Activated B cell treated with CpG ODN at 0.5 μM for 24 hours (primary cell): ENCODE data around the gene IGSF21. TPM values are rescaled to one million over a fixed set of nuclear protein-coding genes. Genes with fewer than 3 reads are reported as not detected.

Source experiments
- ATAC-seq: fragments of 200-7000 bp; cut with Tn5 transposase; one replicate; pipeline ENCODE4 v1.10.0; 2021; ENCODE audit warnings: low read depth, mild to moderate bottlenecking, moderate library complexity
- CTCF ChIA-PET: fragments of 350-600 bp; sonication (Branson Sonifier 250); formaldehyde crosslinking; loops from one replicate; lab custom pipeline; 2021; ENCODE audit warnings: antibody characterized with exemption; lab: Charles Lee
- POLR2A ChIA-PET: fragments of 350-600 bp; sonication (Branson Sonifier 250); formaldehyde crosslinking; loops from one replicate; lab custom pipeline; 2021; ENCODE audit warnings: antibody characterized with exemption; lab: Charles Lee
- DNase-seq: peaks from one replicate; pipeline ENCODE4 v3.0.0; 2022
- H3K27ac Mint-ChIP-seq: one replicate; pipeline ENCODE4 v1.8.0; 2020; ENCODE audit warnings: mixed read lengths
- H3K27me3 Mint-ChIP-seq: one replicate; pipeline ENCODE4 v1.8.0; 2021; ENCODE audit warnings: mixed read lengths
- H3K36me3 Mint-ChIP-seq: one replicate; pipeline ENCODE4 v1.8.0; 2021; ENCODE audit warnings: low read depth, mixed read lengths
- H3K4me1 Mint-ChIP-seq: one replicate; pipeline ENCODE4 v1.8.0; 2021; ENCODE audit warnings: mixed read lengths
- H3K4me3 Mint-ChIP-seq: one replicate; pipeline ENCODE4 v1.8.0; 2020; ENCODE audit warnings: mild to moderate bottlenecking, mixed read lengths
- H3K9me3 Mint-ChIP-seq: one replicate; pipeline ENCODE4 v1.8.0; 2020; ENCODE audit warnings: mixed read lengths
- intact Hi-C: fragments of 100-400 bp; cut with micrococcal nuclease; formaldehyde crosslinking; loops from one replicate; pipeline ENCODE4 v1.15.1; 2024
- total RNA-seq: library from RNA; stranded (reverse); gene quantifications from 2 replicates; pipeline ENCODE4 v1.2.3, GENCODE V29; 2022
- TF ChIP-seq, protein P1 (sequence below): fragments of 200-600 bp; IDR thresholded peaks from one replicate; pipeline ENCODE4 v1.8.0; 2022; ENCODE audit warnings: antibody characterized with exemption, mild to moderate bottlenecking

IGSF21 gene
- total RNA-seq, 1 donor from 2014 or later = not detected

DNA sequence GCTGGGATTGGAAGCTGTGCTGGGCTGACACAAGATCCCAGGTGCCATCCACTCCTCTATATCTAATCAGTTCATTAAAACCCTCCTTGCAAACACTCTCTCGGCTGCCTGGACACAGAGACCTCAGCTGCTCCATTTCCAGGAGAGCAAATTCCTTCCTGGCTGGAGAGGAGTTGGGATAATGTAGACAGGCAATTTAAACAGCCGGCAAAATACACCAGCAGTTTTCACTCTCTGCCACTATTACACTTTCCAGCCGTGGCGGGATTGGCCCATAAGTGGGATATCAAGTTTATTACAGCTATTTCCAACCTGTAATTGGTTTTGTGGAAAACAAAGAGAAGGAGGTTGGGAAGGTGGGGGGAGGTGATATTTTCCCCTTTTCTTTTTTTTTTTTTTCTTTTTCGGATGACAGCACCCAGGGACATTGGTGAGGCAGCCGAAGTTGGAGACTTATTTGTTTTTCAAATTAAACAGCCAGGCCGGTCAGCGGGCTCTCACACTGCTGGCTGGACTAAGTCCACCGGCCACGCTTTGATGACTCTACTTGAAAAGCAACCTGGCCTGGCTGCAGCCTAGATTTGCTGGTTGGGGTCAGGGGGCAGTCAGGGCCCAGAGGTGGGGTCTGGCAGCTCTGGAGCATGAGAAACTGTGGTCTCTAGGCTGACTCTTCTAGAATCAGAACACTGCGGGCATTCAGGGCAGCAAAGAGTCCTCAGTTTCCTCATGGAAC is 177.4 kb downstream of the IGSF21 start:
- H3K27me3 Mint-ChIP-seq = peaks cover 21% of the 10 kb centered on the region

DNA sequence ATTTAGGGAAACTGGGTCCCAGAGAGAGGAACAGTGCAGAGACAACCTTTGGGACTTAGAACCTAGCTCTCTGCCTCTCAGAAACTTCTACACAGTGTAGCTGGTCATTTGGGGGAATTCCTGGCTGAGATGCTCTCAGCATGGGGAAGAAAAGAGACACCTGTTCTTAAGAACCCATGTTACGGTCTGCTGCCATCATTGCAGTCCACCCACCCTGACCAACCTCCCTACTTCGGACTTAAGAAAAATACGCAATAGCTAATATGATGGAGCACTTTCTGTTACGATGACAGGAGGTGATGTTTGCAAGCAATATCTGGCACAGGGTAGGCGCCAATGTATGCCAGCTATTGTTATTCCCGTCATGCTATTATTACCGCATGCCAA is 177.9 kb downstream of the IGSF21 start:
- H3K4me1 Mint-ChIP-seq = no peaks in the 10 kb centered on the region
- no peak for ATAC-seq
- TF ChIP-seq, protein P1, sequence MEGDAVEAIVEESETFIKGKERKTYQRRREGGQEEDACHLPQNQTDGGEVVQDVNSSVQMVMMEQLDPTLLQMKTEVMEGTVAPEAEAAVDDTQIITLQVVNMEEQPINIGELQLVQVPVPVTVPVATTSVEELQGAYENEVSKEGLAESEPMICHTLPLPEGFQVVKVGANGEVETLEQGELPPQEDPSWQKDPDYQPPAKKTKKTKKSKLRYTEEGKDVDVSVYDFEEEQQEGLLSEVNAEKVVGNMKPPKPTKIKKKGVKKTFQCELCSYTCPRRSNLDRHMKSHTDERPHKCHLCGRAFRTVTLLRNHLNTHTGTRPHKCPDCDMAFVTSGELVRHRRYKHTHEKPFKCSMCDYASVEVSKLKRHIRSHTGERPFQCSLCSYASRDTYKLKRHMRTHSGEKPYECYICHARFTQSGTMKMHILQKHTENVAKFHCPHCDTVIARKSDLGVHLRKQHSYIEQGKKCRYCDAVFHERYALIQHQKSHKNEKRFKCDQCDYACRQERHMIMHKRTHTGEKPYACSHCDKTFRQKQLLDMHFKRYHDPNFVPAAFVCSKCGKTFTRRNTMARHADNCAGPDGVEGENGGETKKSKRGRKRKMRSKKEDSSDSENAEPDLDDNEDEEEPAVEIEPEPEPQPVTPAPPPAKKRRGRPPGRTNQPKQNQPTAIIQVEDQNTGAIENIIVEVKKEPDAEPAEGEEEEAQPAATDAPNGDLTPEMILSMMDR = no peak
- no peak overlapping the region for H3K4me3 Mint-ChIP-seq
- no peaks in the 10 kb centered on the region for H3K9me3 Mint-ChIP-seq
- peaks cover 20% of the 10 kb centered on the region for H3K27me3 Mint-ChIP-seq
- no peak overlapping the region for H3K27ac Mint-ChIP-seq
- no peaks in the 10 kb centered on the region for H3K36me3 Mint-ChIP-seq
- DNase-seq = no peak
- intact Hi-C loops = no loop called here
- POLR2A ChIA-PET = no interaction called here
- CTCF ChIA-PET = no interaction called here

More for the DNA sequence above, 177.4 kb downstream of the IGSF21 start:
- H3K9me3 Mint-ChIP-seq = no peaks in the 10 kb centered on the region
- no peaks in the 10 kb centered on the region for H3K4me1 Mint-ChIP-seq
- intact Hi-C loops = no loop called here
- no peak for ATAC-seq
- DNase-seq = no peak
- no peak overlapping the region for H3K4me3 Mint-ChIP-seq
- POLR2A ChIA-PET = no interaction called here
- CTCF ChIA-PET = no interaction called here
- H3K36me3 Mint-ChIP-seq = no peaks in the 10 kb centered on the region
- TF ChIP-seq, protein P1 = no peak
- no peak overlapping the region for H3K27ac Mint-ChIP-seq

DNA sequence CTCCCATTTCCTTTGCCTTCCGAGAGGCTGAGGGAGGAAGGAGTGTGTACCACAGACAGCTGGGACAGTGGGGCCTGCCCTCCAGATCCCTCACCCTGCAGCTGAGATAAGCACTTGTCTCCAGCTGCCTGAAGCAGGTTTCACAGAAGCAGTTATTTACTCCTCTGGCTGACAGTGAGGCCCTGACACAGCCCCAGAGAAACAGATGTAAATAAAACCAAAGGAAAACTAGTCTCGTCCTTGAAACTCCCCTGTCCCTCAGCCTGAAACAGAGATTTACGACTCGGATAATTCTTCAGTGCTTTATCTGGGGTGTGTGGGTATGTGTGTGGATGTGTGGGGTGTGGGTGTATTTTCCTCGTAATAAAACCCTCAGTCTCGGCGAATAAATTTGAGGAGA is 181.1 kb downstream of the IGSF21 start:
- no peaks in the 10 kb centered on the region for H3K4me1 Mint-ChIP-seq
- CTCF ChIA-PET = no interaction called here
- TF ChIP-seq, protein P1 = no peak
- H3K36me3 Mint-ChIP-seq = no peaks in the 10 kb centered on the region
- no peak overlapping the region for H3K27ac Mint-ChIP-seq
- no peaks in the 10 kb centered on the region for H3K9me3 Mint-ChIP-seq
- H3K4me3 Mint-ChIP-seq = no peak overlapping the region
- ATAC-seq (no peak), DNase-seq (no peak)
- POLR2A ChIA-PET = no interaction called here
- intact Hi-C loops = no loop called here
- H3K27me3 Mint-ChIP-seq = peaks cover 16% of the 10 kb centered on the region

- Mint-ChIP-seq H3K4me1 (no peaks in the 10 kb centered on the region), H3K4me3 (no peak overlapping the region), H3K27me3 (peaks cover 15% of the 10 kb centered on the region), H3K27ac (no peak overlapping the region), H3K36me3 (no peaks in the 10 kb centered on the region), H3K9me3 (no peaks in the 10 kb centered on the region)
- DNase-seq (no peak), ATAC-seq (no peak)
- TF ChIP-seq, protein P1 = no peak
- CTCF ChIA-PET = no interaction called here
- intact Hi-C loops = no loop called here
- POLR2A ChIA-PET = no interaction called here
Measured at GRCh38 chr1:18289597-18289996, 182.0 kb downstream of the IGSF21 start.

DNA sequence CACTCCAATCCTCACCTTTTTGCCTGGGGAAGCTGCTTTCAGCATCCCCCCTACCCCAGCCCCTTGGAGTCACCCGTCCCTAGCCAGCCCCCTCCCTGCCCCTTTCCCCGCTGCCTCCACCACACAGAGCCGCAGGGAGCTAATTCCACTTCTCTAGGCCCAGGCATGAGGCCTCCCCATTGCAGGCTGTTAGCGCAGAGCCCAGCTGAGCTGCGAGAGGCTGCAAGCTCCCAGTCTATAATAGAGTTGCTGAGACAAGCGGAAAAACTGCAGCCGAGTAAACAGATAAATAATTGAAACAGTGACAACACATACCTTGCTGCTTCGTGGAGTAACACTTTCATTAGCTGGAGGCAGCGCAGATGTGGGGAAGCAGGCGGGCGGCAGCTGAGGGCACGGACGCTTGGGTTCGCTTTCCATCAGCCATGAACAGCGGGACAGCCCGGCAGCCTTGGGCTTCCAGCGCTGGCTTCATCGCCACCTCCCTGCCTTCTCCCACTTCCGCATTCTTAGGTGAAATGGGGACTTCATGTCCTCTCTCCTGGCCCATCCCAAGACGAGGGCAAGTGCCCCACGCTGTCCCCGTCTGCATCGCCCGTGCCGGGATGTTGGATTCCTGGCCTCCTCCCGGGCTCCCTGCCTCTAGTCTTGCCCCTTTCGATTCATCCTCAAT is 183.3 kb downstream of the IGSF21 start:
- peaks cover 11% of the 10 kb centered on the region for H3K27me3 Mint-ChIP-seq
- CTCF ChIA-PET = no interaction called here
- TF ChIP-seq, protein P1 = no peak
- H3K4me3 Mint-ChIP-seq = no peak overlapping the region
- POLR2A ChIA-PET = no interaction called here
- no peak overlapping the region for H3K27ac Mint-ChIP-seq
- ATAC-seq (no peak), DNase-seq (no peak)
- no peaks in the 10 kb centered on the region for H3K9me3 Mint-ChIP-seq
- intact Hi-C loops = no loop called here
- H3K36me3 Mint-ChIP-seq = no peaks in the 10 kb centered on the region
- H3K4me1 Mint-ChIP-seq = no peaks in the 10 kb centered on the region
